A549 (cell line): ENCODE measurements around the gene CDH18.

Source experiments
- ESRRA ChIP-seq: fragments of 150-350 bp; IDR thresholded peaks from 2 replicates; pipeline ENCODE4 v1.6.1; 2014; ENCODE audit warnings: mild to moderate bottlenecking, low read length, borderline replicate concordance
- FOSL2 ChIP-seq, 2 experiments: fragments of 450-650 bp in 1 of 2; fragments of >200 bp in 1 of 2; sonication (Bioruptor Twin) in 1 of 2; formaldehyde crosslinking; IDR thresholded peaks; 2 replicates each; pipeline versions ENCODE4 v1.5.0 to v1.6.1; 2016 to 2020; ENCODE audit warnings: mild to moderate bottlenecking in 1 of 2, moderate library complexity in 1 of 2
- JUNB ChIP-seq: fragments of >200 bp; sonication (Bioruptor Twin); formaldehyde crosslinking; IDR thresholded peaks from 2 replicates; pipeline ENCODE4 v1.6.1; 2016
- KDM5A ChIP-seq: fragments of 200-600 bp; sonication (generic); IDR thresholded peaks from 2 replicates; pipeline ENCODE4 v1.6.1; 2016; ENCODE audit warnings: antibody characterized with exemption, mild to moderate bottlenecking
- MYC ChIP-seq: IDR thresholded peaks from 2 replicates; pipeline ENCODE4 v1.6.1; 2012; ENCODE audit warnings: mild to moderate bottlenecking, inconsistent platforms, low read length, improper control_type of control experiment, borderline replicate concordance
- RAD21 ChIP-seq, 2 experiments: fragments of >200 bp in 1 of 2; sonication (Bioruptor Twin) in 1 of 2; formaldehyde crosslinking in 1 of 2; IDR thresholded peaks in 1 of 2; conservative IDR thresholded peaks in 1 of 2; 2 replicates in 1 of 2; 3 replicates in 1 of 2; pipeline ENCODE4 v1.6.1; 2012 to 2018; ENCODE audit warnings: inconsistent platforms in 1 of 2
- RNF2 ChIP-seq: fragments of 200-600 bp; sonication (generic); IDR thresholded peaks from 2 replicates; pipeline ENCODE4 v1.6.1; 2016; ENCODE audit warnings: low read depth, mild to moderate bottlenecking, antibody characterized with exemption, moderate library complexity, borderline replicate concordance
- TP53 ChIP-seq: fragments of 250-450 bp; sonication (Bioruptor Pico); IDR thresholded peaks from 2 replicates; pipeline ENCODE4 v1.5.0; 2021; ENCODE audit warnings: mild to moderate bottlenecking, moderate library complexity
- TF ChIP-seq, protein P1 (sequence below): fragments of >200 bp; sonication (Bioruptor Twin); formaldehyde crosslinking; IDR thresholded peaks from 3 replicates; pipeline ENCODE4 v1.6.1; 2016
- TF ChIP-seq, protein P2 (sequence below): fragments of >200 bp; sonication (Bioruptor Twin); formaldehyde crosslinking; IDR thresholded peaks from 3 replicates; pipeline ENCODE4 v1.5.1; 2016
- TF ChIP-seq, protein P3 (sequence below): fragments of 450-650 bp; IDR thresholded peaks from 2 replicates; pipeline ENCODE4 v1.6.1; 2014; ENCODE audit warnings: antibody characterized with exemption
- TF ChIP-seq, protein P4 (sequence below): IDR thresholded peaks from 2 replicates; pipeline ENCODE4 v1.6.1; 2012

DNA sequence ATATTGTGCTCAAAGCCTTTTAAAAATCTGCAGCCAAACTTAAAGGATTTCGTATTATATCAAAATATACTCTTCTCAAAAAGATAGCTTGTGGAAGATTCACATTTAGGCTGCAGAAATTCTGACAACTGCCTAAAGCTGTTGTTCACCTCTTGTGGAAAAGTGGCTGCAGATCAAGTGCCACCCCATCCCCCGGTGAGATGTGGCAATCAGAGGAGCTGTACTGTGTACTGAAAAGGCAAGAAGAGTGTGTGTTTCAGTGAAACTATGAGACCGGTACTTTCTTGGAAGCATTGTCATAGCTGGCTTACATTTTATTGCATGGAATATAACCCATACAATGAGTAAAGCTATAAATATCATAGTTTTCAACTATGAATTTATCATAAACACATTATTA is 64.3 kb downstream of the CDH18 start:
- TF ChIP-seq KDM5A = no peak
- no peak for TF ChIP-seq JUNB
- TF ChIP-seq FOSL2 (IDR thresholded peaks at IDR 0.05) = no peak
- TF ChIP-seq FOSL2 (CRISPR knock-in tag; IDR thresholded peaks at IDR 0.05) = no peak
- TF ChIP-seq ESRRA = no peak
- TF ChIP-seq, protein P1, sequence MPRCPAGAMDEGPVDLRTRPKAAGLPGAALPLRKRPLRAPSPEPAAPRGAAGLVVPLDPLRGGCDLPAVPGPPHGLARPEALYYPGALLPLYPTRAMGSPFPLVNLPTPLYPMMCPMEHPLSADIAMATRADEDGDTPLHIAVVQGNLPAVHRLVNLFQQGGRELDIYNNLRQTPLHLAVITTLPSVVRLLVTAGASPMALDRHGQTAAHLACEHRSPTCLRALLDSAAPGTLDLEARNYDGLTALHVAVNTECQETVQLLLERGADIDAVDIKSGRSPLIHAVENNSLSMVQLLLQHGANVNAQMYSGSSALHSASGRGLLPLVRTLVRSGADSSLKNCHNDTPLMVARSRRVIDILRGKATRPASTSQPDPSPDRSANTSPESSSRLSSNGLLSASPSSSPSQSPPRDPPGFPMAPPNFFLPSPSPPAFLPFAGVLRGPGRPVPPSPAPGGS = no peak
- TF ChIP-seq, protein P2, sequence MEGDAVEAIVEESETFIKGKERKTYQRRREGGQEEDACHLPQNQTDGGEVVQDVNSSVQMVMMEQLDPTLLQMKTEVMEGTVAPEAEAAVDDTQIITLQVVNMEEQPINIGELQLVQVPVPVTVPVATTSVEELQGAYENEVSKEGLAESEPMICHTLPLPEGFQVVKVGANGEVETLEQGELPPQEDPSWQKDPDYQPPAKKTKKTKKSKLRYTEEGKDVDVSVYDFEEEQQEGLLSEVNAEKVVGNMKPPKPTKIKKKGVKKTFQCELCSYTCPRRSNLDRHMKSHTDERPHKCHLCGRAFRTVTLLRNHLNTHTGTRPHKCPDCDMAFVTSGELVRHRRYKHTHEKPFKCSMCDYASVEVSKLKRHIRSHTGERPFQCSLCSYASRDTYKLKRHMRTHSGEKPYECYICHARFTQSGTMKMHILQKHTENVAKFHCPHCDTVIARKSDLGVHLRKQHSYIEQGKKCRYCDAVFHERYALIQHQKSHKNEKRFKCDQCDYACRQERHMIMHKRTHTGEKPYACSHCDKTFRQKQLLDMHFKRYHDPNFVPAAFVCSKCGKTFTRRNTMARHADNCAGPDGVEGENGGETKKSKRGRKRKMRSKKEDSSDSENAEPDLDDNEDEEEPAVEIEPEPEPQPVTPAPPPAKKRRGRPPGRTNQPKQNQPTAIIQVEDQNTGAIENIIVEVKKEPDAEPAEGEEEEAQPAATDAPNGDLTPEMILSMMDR = no peak
- no peak for TF ChIP-seq RAD21 (conservative IDR thresholded peaks at IDR 0.05 in 1 of 2, IDR thresholded peaks at IDR 0.05 in 1 of 2)
- TF ChIP-seq, protein P3, sequence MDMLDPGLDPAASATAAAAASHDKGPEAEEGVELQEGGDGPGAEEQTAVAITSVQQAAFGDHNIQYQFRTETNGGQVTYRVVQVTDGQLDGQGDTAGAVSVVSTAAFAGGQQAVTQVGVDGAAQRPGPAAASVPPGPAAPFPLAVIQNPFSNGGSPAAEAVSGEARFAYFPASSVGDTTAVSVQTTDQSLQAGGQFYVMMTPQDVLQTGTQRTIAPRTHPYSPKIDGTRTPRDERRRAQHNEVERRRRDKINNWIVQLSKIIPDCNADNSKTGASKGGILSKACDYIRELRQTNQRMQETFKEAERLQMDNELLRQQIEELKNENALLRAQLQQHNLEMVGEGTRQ = no peak
- TF ChIP-seq, protein P4, sequence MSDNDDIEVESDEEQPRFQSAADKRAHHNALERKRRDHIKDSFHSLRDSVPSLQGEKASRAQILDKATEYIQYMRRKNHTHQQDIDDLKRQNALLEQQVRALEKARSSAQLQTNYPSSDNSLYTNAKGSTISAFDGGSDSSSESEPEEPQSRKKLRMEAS = no peak
- TF ChIP-seq RNF2 = no peak
- TF ChIP-seq TP53 = no peak
- no peak for TF ChIP-seq MYC
